ENCODE data around the gene TBC1D30. TPM values are rescaled to one million over a fixed set of nuclear protein-coding genes. Genes with fewer than 3 reads are reported as not detected.
A peak's percentile ranks its signal among the peaks of the same experiment; 100 is the strongest.

The TBC1D30 gene
- total and polyA plus RNA-seq, 11 donors = 0.15 to 2.9 (median 0.67) TPM

- ATAC-seq (no peak), DNase-seq (no peak)
- intact Hi-C loops (cut with DNase I) = no loop called here
- no peak for TF ChIP-seq POLR2A (IDR thresholded peaks at IDR 0.05)
- no peak for TF ChIP-seq CTCF (IDR thresholded peaks at IDR 0.05)
- peaks cover 0 to 24% (median 17%) of the 10 kb centered on the region in 12 donors for H3K4me1 ChIP-seq
- 66 to 89% (median 83%) methylated on average over 5 of the region's 5 CpGs for WGBS, 4 donors
- no peaks in the 10 kb centered on the region for H3K36me3 ChIP-seq
- H3K9me3 ChIP-seq = peaks cover 0 to 9% (median 0%) of the 10 kb centered on the region in 12 donors
- H3K27ac ChIP-seq = no peak overlapping the region
- no peak overlapping the region for H3K4me3 ChIP-seq
- peaks cover 2 to 40% (median 19%) of the 10 kb centered on the region in 9 donors for H3K27me3 ChIP-seq
These were observed 3.3 kb upstream of the TBC1D30 start for GRCh38 chr12:64821116-64821630.

- DNase-seq = no peak
- H3K9me3 ChIP-seq = peaks cover 0 to 9% (median 0%) of the 10 kb centered on the region in 12 donors
- H3K4me3 ChIP-seq = peak overlapping the region; percentile 36 to 60 (median 47)
- intact Hi-C loops (cut with DNase I) = no loop called here
- H3K36me3 ChIP-seq = no peaks in the 10 kb centered on the region
- no peak overlapping the region for H3K27ac ChIP-seq
- no peak for TF ChIP-seq POLR2A (IDR thresholded peaks at IDR 0.05)
- TF ChIP-seq CTCF (IDR thresholded peaks at IDR 0.05) = no peak
- H3K4me1 ChIP-seq = peaks cover 0 to 28% (median 21%) of the 10 kb centered on the region in 12 donors
- 3% methylated on average over 13 to 16 of the region's 16 CpGs for WGBS, 4 donors
- no peak for ATAC-seq
- peaks cover 2 to 67% (median 43%) of the 10 kb centered on the region in 9 donors for H3K27me3 ChIP-seq
These were observed 332 bp upstream of the TBC1D30 start for GRCh38 chr12:64824130-64824499.

GRCh38 chr12:64825143-64826021 lies 935 bp downstream of the TBC1D30 start:
- TF ChIP-seq POLR2A (IDR thresholded peaks at IDR 0.05) = no peak
- no peak for TF ChIP-seq CTCF (IDR thresholded peaks at IDR 0.05)
- intact Hi-C loops (cut with DNase I) = no loop called here
- ATAC-seq (peak in 2 of 4 donors; percentile 16 to 21), DNase-seq (no peak)
- Histone ChIP-seq H3K4me3 (peak overlapping the region; percentile 36 to 60 (median 47)), H3K27ac (no peak overlapping the region), H3K27me3 (peaks cover 2 to 68% (median 43%) of the 10 kb centered on the region in 9 donors), H3K36me3 (no peaks in the 10 kb centered on the region), H3K9me3 (peaks cover 0 to 9% (median 0%) of the 10 kb centered on the region in 12 donors), H3K4me1 (peaks cover 0 to 28% (median 21%) of the 10 kb centered on the region in 12 donors)
- WGBS, 4 donors = 3 to 4% (median 3%) methylated on average over 35 to 51 of the region's 51 CpGs

- TF ChIP-seq POLR2A (IDR thresholded peaks at IDR 0.05) = no peak
- TF ChIP-seq CTCF (IDR thresholded peaks at IDR 0.05) = no peak
- DNase-seq = peak; percentile 39 to 78 (median 56)
- ATAC-seq = peak; percentile 55 to 76 (median 74)
- Histone ChIP-seq H3K36me3 (no peaks in the 10 kb centered on the region), H3K27me3 (peaks cover 2 to 68% (median 43%) of the 10 kb centered on the region in 9 donors), H3K27ac (no peak overlapping the region), H3K4me3 (no peak overlapping the region), H3K4me1 (peaks cover 0 to 28% (median 21%) of the 10 kb centered on the region in 12 donors), H3K9me3 (peaks cover 0 to 9% (median 0%) of the 10 kb centered on the region in 12 donors)
- 5 to 8% (median 6%) methylated on average over 19 of the region's 19 CpGs for WGBS, 4 donors
- intact Hi-C loops (cut with DNase I) = no loop called here
These were observed 1.8 kb downstream of the TBC1D30 start for GRCh38 chr12:64826234-64826633.
